GM13976 (cell line): ENCODE results near the gene SEBOX.

Source experiments
- DNase-seq: peaks from one replicate; pipeline ENCODE4 v3.0.0; 2012; ENCODE audit warnings: low spot score
- in situ Hi-C: fragments of 300-500 bp; cut with MboI; formaldehyde crosslinking; loops from one replicate; pipeline ENCODE4 v1.12.0; 2022; ENCODE audit warnings: low sequenced_read_pairs, mixed read lengths, inconsistent platforms; ENCODE audit not compliant: unreplicated experiment
- TF ChIP-seq, protein P1 (sequence below): IDR thresholded peaks from 2 replicates; pipeline ENCODE4 v1.5.1; 2012; ENCODE audit warnings: borderline replicate concordance, mild to moderate bottlenecking; ENCODE audit not compliant: insufficient read depth; ENCODE audit errors: extremely low read depth, missing control alignments, control extremely low read depth

Gene SEBOX

GRCh38 chr17:28346199-28346580 is 18.8 kb downstream of the SEBOX start:
- TF ChIP-seq, protein P1, sequence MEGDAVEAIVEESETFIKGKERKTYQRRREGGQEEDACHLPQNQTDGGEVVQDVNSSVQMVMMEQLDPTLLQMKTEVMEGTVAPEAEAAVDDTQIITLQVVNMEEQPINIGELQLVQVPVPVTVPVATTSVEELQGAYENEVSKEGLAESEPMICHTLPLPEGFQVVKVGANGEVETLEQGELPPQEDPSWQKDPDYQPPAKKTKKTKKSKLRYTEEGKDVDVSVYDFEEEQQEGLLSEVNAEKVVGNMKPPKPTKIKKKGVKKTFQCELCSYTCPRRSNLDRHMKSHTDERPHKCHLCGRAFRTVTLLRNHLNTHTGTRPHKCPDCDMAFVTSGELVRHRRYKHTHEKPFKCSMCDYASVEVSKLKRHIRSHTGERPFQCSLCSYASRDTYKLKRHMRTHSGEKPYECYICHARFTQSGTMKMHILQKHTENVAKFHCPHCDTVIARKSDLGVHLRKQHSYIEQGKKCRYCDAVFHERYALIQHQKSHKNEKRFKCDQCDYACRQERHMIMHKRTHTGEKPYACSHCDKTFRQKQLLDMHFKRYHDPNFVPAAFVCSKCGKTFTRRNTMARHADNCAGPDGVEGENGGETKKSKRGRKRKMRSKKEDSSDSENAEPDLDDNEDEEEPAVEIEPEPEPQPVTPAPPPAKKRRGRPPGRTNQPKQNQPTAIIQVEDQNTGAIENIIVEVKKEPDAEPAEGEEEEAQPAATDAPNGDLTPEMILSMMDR, result no peak
- DNase-seq, result no peak
- in situ Hi-C loops, result no loop called here

- no peak for DNase-seq
- in situ Hi-C loops, result no loop called here
- TF ChIP-seq, protein P1, result no peak
Observed at GRCh38 chr17:28345419-28346198, 19.4 kb downstream of the SEBOX start.

DNA sequence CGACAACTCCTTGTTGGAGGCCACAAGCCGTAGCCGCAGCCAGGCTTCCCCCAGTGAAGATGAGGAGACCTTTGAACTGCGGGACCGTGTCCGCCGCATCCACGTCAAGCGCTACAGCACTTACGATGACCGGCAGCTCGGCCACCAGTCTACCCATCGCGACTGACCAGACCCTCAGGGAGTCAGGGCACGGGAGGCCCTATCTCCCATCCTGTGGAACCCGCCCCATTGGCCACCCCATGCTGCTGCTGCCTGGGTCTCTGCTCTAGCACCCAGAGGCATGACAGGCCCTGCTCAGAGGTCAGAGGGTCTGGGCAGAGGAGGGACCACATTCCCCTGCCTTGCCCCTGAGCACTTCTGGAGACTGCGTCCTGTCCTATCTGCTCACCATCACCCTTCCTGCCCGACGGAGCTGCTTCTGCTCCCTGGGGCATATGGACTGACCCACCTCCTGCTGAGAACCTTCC is 20.5 kb downstream of the SEBOX start:
- TF ChIP-seq, protein P1, result no peak
- DNase-seq, result no peak
- in situ Hi-C loops, result no loop called here

DNA sequence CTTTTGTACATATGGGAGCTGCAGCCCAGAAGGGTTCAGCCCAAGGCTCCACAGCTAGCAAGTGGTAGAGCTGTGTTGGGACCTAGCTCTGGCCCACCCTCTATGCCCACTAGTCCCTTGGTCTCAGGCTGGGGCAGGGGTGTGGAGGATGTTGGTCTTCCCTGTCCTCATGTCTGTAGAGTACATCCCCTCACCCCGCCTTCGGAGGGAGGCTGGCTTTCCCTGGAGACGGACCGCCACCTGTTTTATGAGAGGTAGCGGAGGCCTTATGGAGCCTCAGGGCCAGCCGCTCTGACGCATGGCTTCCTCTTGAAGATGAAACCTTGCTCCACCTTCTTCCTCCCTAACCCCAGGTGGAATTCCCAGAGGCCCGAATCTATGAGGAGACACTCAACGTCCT is 21.0 kb downstream of the SEBOX start:
- in situ Hi-C loops, result no loop called here
- no peak for DNase-seq
- TF ChIP-seq, protein P1, result no peak

DNA sequence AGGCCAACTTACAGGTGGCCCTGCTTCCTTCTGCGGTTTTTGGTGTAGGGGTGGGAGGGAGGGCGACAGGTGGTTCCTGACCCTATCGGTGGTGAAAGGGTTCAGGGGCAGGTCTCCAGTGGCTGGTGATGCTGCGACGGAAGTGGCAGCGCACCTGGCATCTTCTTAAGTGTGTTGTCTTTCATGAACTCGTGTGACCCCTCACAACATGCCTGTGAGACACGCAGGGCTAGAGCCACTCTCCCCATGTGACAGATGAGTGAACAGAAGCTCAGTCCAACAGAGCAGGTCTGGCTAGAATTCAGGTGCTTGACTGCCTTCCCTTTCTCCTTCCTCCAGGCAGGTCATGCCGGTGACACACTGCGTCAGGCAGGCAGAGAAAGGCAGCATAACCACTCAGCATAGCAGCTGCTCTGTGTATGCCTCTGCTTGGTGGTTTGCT is 21.5 kb downstream of the SEBOX start:
- in situ Hi-C loops, result no loop called here
- no peak for DNase-seq
- TF ChIP-seq, protein P1, result no peak

- TF ChIP-seq, protein P1, result no peak
- in situ Hi-C loops, result no loop called here
- DNase-seq, result no peak
Observed at GRCh38 chr17:28342313-28342712, 22.7 kb downstream of the SEBOX start.
